Heart left ventricle (tissue), 13 donors: ENCODE data around the gene TRMT11.

ENCODE experiments used
- CTCF ChIP-seq, 12 donors: fragments of 200-600 bp; sonication (generic) in 4 of 12; IDR thresholded peaks; one replicate each; pipeline versions ENCODE4 v1.5.0 to v1.8.0; 2018 to 2022; ENCODE audit warnings: antibody characterized with exemption in 12 of 12, mild to moderate bottlenecking in 5 of 12
- POLR2A ChIP-seq, 2 donors: fragments of 450-650 bp; IDR thresholded peaks; one replicate each; pipeline ENCODE4 v1.6.1; 2017; ENCODE audit warnings: antibody characterized with exemption in 2 of 2, mild to moderate bottlenecking in 2 of 2, moderate library complexity in 2 of 2
- donor health status: ischemic (EF 13 %, LVEDD 7.1; RV severe dilation, severe dysfunction).
- donor health status: DM: no; HTN: yes; CAD: no.
- donor health status: DM: no; HTN: no; CAD: no.
- donor health status: ischemic (EF 25% LVEDD 6.9; RV normal size, moderate dysfunction).
- donor health status: ischemic (EF 25% LVEDD 5.7; RV mildly dilated, moderate dysfunction).
- donor health status: ischemic (EF 35%, LVEDD 5.7; RV mildly dilated, moderate dysfunction).
- donor health status: nonischemic (EF 11% LVEDD 7.7; RV severe dilation, severe dysfunction).
- donor health status: DM: yes; HTN: yes; CAD: no.
- donor health status: PGD.
- donor health status: ischemic (EF 29% LVEDD 5.4; RV normal size, mild dysfunction).
- donor health status: nonischemic (EF 23%, LVEDD 6.1; RV moderate dilation, normal function).

GRCh38 chr6:126071000-126071647 is 84.8 kb downstream of the TRMT11 start:
- no peak for TF ChIP-seq CTCF (IDR thresholded peaks at IDR 0.05)
- no peak for TF ChIP-seq POLR2A (IDR thresholded peaks at IDR 0.05)
